ENCODE results near the gene C10orf120. TPM values are rescaled to one million over a fixed set of nuclear protein-coding genes. Genes with fewer than 3 reads are reported as not detected.

Gene C10orf120
- not detected for polyA plus RNA-seq (2013)

DNA sequence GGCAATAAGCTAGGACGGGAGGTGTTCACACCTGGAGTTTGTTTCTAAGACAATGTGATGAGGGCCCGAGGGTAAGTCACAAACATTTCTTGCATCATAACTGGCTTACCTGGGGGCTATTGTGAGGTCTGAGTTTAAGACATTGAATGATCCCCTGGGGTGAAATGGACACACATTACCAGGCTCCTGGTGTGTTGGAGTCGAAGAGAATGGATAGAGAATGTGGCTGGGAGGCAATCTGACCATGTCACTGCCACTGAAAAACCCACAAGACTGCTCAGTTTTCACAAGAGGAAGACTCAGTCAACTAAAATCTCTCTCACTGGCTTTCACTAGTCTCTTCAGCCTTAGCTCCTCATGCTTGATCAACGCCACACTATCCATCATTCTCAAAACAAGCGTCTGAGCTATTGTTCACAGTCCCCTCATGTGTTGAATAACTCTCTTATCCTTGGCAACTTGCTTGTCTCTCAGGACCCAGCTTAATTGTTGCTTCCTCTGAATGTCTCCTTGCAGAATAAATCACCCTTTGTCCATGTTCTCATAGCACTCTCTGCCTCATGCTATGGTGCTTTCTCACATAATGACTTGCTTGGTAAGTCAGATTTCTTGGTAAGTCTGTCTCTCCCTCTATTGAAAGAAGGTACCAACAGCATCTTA, at the start of gene C10orf120:
Gene C10orf120 (minus strand): TSS at position 51 of the 660 bp plus-strand sequence. CDS start 56 bp downstream, outside the sequence.
- H3K4me1 ChIP-seq (ENCODE audit: control extremely low read depth in 1 of 4, control insufficient read depth in 4 of 4, insufficient read depth in 4 of 4, low read length in 3 of 4) = no peaks in the 10 kb centered on the region
- no peaks in the 10 kb centered on the region for H3K36me3 ChIP-seq (ENCODE audit: control insufficient read depth in 4 of 4, insufficient read depth in 4 of 4, low read length in 3 of 4)
- no peaks in the 10 kb centered on the region for H3K9me3 ChIP-seq (ENCODE audit: control extremely low read depth in 1 of 5, control insufficient read depth in 4 of 5, insufficient read depth in 2 of 5, low read depth in 1 of 5, low read length in 4 of 5)
- H3K27ac ChIP-seq (ENCODE audit: insufficient read depth in 1 of 2, low read depth in 1 of 2, low read length in 2 of 2, poor library complexity in 1 of 2, severe bottlenecking in 2 of 2) = no peak within 1 kb of the TSS
- 80% methylated on average over 4 of the region's 5 CpGs for WGBS (ENCODE audit: insufficient coverage)
- no peak for DNase-seq
- ChIA-PET POLR2A (no interaction called here), CTCF (no interaction called here)
- no peak within 1 kb of the TSS for H3K4me3 ChIP-seq (ENCODE audit: control insufficient read depth in 1 of 7, extremely low read depth in 1 of 7, insufficient read depth in 4 of 7, low read depth in 2 of 7, low read length in 6 of 7)
- peaks cover 0 to 15% (median 2%) of the 10 kb centered on the region in 5 experiments for H3K27me3 ChIP-seq (replicated peaks in 2 of 5; ENCODE audit: control insufficient read depth in 4 of 5, insufficient read depth in 5 of 5, low read length in 4 of 5)

DNA sequence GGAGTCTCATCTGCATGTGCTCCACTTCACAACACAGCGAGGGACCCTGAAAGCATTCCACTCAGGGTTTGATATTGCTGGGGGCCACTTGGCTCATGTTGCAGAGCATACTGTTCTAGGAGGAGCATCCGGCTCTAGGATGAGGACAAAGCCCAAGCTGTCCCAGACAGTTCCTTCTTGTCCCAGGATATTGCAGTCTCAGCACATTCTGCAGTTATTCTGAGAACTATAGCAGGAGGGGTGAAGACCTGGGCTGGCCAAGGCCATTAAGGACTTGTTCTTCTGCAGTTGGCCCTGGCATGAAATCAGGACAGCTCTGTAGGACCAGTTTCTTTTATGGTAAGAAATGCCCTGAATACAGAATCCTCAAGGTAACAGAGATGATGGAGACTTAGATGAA, 48.9 kb upstream of the C10orf120 start:
- Histone ChIP-seq H3K36me3 (ENCODE audit: control insufficient read depth in 4 of 4, insufficient read depth in 4 of 4, low read length in 3 of 4) (no peaks in the 10 kb centered on the region), H3K9me3 (ENCODE audit: control extremely low read depth in 1 of 5, control insufficient read depth in 4 of 5, insufficient read depth in 2 of 5, low read depth in 1 of 5, low read length in 4 of 5) (no peaks in the 10 kb centered on the region), H3K27me3 (replicated peaks in 2 of 5; ENCODE audit: control insufficient read depth in 4 of 5, insufficient read depth in 5 of 5, low read length in 4 of 5) (peaks cover 0 to 3% (median 0%) of the 10 kb centered on the region in 5 experiments), H3K4me3 (ENCODE audit: control insufficient read depth in 1 of 7, extremely low read depth in 1 of 7, insufficient read depth in 4 of 7, low read depth in 2 of 7, low read length in 6 of 7) (no peak overlapping the region), H3K4me1 (ENCODE audit: control extremely low read depth in 1 of 4, control insufficient read depth in 4 of 4, insufficient read depth in 4 of 4, low read length in 3 of 4) (no peaks in the 10 kb centered on the region), H3K27ac (ENCODE audit: insufficient read depth in 1 of 2, low read depth in 1 of 2, low read length in 2 of 2, poor library complexity in 1 of 2, severe bottlenecking in 2 of 2) (no peak overlapping the region)
- POLR2A ChIA-PET = no interaction called here
- 95% methylated on average over 2 of the region's 2 CpGs for WGBS (ENCODE audit: insufficient coverage)
- CTCF ChIA-PET = no interaction called here
- no peak for DNase-seq

GRCh38 chr10:122746408-122746807, 46.8 kb upstream of the C10orf120 start:
- no peak for DNase-seq
- H3K27ac ChIP-seq (ENCODE audit: insufficient read depth in 1 of 2, low read depth in 1 of 2, low read length in 2 of 2, poor library complexity in 1 of 2, severe bottlenecking in 2 of 2) = no peak overlapping the region
- ChIA-PET CTCF (no interaction called here), POLR2A (no interaction called here)
- peaks cover 0 to 5% (median 0%) of the 10 kb centered on the region in 5 experiments for H3K27me3 ChIP-seq (replicated peaks in 2 of 5; ENCODE audit: control insufficient read depth in 4 of 5, insufficient read depth in 5 of 5, low read length in 4 of 5)
- no peaks in the 10 kb centered on the region for H3K36me3 ChIP-seq (ENCODE audit: control insufficient read depth in 4 of 4, insufficient read depth in 4 of 4, low read length in 3 of 4)
- no peaks in the 10 kb centered on the region for H3K4me1 ChIP-seq (ENCODE audit: control extremely low read depth in 1 of 4, control insufficient read depth in 4 of 4, insufficient read depth in 4 of 4, low read length in 3 of 4)
- WGBS (ENCODE audit: insufficient coverage) = 60% methylated on average over 4 of the region's 6 CpGs
- no peak overlapping the region for H3K4me3 ChIP-seq (ENCODE audit: control insufficient read depth in 1 of 7, extremely low read depth in 1 of 7, insufficient read depth in 4 of 7, low read depth in 2 of 7, low read length in 6 of 7)
- H3K9me3 ChIP-seq (ENCODE audit: control extremely low read depth in 1 of 5, control insufficient read depth in 4 of 5, insufficient read depth in 2 of 5, low read depth in 1 of 5, low read length in 4 of 5) = no peaks in the 10 kb centered on the region

GRCh38 chr10:122744257-122744656, 44.6 kb upstream of the C10orf120 start:
- WGBS (ENCODE audit: insufficient coverage) = 70% methylated on average over 2 of the region's 2 CpGs
- H3K27ac ChIP-seq (ENCODE audit: insufficient read depth in 1 of 2, low read depth in 1 of 2, low read length in 2 of 2, poor library complexity in 1 of 2, severe bottlenecking in 2 of 2) = no peak overlapping the region
- CTCF ChIA-PET = no interaction called here

GRCh38 chr10:122740640-122741039, 41.0 kb upstream of the C10orf120 start:
- Histone ChIP-seq H3K4me3 (ENCODE audit: control insufficient read depth in 1 of 7, extremely low read depth in 1 of 7, insufficient read depth in 4 of 7, low read depth in 2 of 7, low read length in 6 of 7) (no peak overlapping the region), H3K36me3 (ENCODE audit: control insufficient read depth in 4 of 4, insufficient read depth in 4 of 4, low read length in 3 of 4) (no peaks in the 10 kb centered on the region), H3K9me3 (ENCODE audit: control extremely low read depth in 1 of 5, control insufficient read depth in 4 of 5, insufficient read depth in 2 of 5, low read depth in 1 of 5, low read length in 4 of 5) (no peaks in the 10 kb centered on the region), H3K27ac (ENCODE audit: insufficient read depth in 1 of 2, low read depth in 1 of 2, low read length in 2 of 2, poor library complexity in 1 of 2, severe bottlenecking in 2 of 2) (no peak overlapping the region), H3K27me3 (replicated peaks in 2 of 5; ENCODE audit: control insufficient read depth in 4 of 5, insufficient read depth in 5 of 5, low read length in 4 of 5) (peaks cover 0 to 7% (median 2%) of the 10 kb centered on the region in 5 experiments), H3K4me1 (ENCODE audit: control extremely low read depth in 1 of 4, control insufficient read depth in 4 of 4, insufficient read depth in 4 of 4, low read length in 3 of 4) (no peaks in the 10 kb centered on the region)
- 86% methylated on average over 1 of the region's 2 CpGs for WGBS (ENCODE audit: insufficient coverage)
- POLR2A ChIA-PET = no interaction called here
- DNase-seq = no peak
- CTCF ChIA-PET = no interaction called here

More at GRCh38 chr10:122744257-122744656, 44.6 kb upstream of the C10orf120 start:
- POLR2A ChIA-PET = no interaction called here
- Histone ChIP-seq H3K36me3 (ENCODE audit: control insufficient read depth in 4 of 4, insufficient read depth in 4 of 4, low read length in 3 of 4) (no peaks in the 10 kb centered on the region), H3K27me3 (replicated peaks in 2 of 5; ENCODE audit: control insufficient read depth in 4 of 5, insufficient read depth in 5 of 5, low read length in 4 of 5) (peaks cover 0 to 7% (median 2%) of the 10 kb centered on the region in 5 experiments), H3K4me3 (ENCODE audit: control insufficient read depth in 1 of 7, extremely low read depth in 1 of 7, insufficient read depth in 4 of 7, low read depth in 2 of 7, low read length in 6 of 7) (no peak overlapping the region), H3K9me3 (ENCODE audit: control extremely low read depth in 1 of 5, control insufficient read depth in 4 of 5, insufficient read depth in 2 of 5, low read depth in 1 of 5, low read length in 4 of 5) (no peaks in the 10 kb centered on the region), H3K4me1 (ENCODE audit: control extremely low read depth in 1 of 4, control insufficient read depth in 4 of 4, insufficient read depth in 4 of 4, low read length in 3 of 4) (no peaks in the 10 kb centered on the region)
- DNase-seq = no peak

DNA sequence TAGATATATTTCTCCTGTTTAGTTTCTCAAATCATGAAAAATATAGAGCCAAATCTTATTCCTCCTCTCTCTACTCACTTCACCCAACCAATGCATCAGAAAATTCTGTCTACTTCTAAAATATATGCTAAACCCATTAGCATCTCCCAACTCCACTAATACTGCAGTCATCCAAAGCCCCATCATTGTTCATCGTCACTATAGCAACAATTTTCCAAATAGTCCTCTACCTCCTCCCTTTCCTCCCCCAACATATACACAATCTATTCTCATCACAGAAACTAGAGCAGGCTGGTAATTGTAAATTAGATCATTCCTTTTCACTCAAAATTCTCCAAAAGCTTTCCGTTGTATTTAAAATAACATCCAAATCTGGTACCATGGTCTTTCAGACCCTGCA, 38.4 kb upstream of the C10orf120 start:
- H3K4me3 ChIP-seq (ENCODE audit: control insufficient read depth in 1 of 7, extremely low read depth in 1 of 7, insufficient read depth in 4 of 7, low read depth in 2 of 7, low read length in 6 of 7) = no peak overlapping the region
- H3K4me1 ChIP-seq (ENCODE audit: control extremely low read depth in 1 of 4, control insufficient read depth in 4 of 4, insufficient read depth in 4 of 4, low read length in 3 of 4) = no peaks in the 10 kb centered on the region
- no peak overlapping the region for H3K27ac ChIP-seq (ENCODE audit: insufficient read depth in 1 of 2, low read depth in 1 of 2, low read length in 2 of 2, poor library complexity in 1 of 2, severe bottlenecking in 2 of 2)
- WGBS (ENCODE audit: insufficient coverage) = 100% methylated on average over 2 of the region's 2 CpGs
- H3K27me3 ChIP-seq (replicated peaks in 2 of 5; ENCODE audit: control insufficient read depth in 4 of 5, insufficient read depth in 5 of 5, low read length in 4 of 5) = peaks cover 0 to 13% (median 6%) of the 10 kb centered on the region in 5 experiments
- POLR2A ChIA-PET = interaction anchor here (0.6 kb wide), 1 partner anchor 305 kb away, joined by 3 read pairs; no protein-coding TSS in a partner anchor
- H3K9me3 ChIP-seq (ENCODE audit: control extremely low read depth in 1 of 5, control insufficient read depth in 4 of 5, insufficient read depth in 2 of 5, low read depth in 1 of 5, low read length in 4 of 5) = no peaks in the 10 kb centered on the region
- no peak for DNase-seq
- H3K36me3 ChIP-seq (ENCODE audit: control insufficient read depth in 4 of 4, insufficient read depth in 4 of 4, low read length in 3 of 4) = no peaks in the 10 kb centered on the region
- CTCF ChIA-PET = no interaction called here

DNA sequence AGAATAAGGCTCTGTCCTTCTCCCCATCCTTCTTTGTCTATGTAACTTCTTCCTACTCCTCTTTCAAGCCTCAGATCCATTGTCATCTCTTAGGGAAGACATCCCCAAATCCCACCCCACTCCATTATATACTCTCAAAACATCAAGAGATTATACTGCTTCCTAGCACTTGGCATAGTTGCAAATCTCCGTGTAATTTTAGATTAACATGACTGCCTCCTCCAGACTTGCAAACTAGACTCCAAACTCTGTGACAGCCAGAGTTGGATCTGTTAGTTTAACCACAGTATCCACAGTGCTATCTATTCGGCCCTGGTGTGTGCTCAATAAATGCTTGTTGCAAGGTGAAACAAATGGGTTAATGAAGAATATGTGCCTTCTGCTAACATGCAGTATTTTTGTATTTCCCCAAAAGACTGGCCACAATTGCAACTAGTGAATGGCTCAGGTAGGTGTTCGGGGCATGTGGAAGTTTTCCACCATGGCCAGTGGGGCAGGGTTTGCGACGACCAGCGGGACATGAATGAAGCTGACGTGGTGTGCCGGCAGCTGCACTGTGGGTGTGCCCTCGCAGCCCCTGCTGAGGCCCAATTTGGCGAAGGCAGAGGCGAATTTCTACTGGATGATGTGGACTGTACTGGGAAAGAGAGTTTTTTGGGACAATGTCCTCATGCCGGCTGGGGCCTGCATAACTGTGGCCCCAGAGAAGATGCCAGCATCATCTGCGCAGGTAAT, 34.5 kb upstream of the C10orf120 start:
- Histone ChIP-seq H3K36me3 (ENCODE audit: control insufficient read depth in 4 of 4, insufficient read depth in 4 of 4, low read length in 3 of 4) (no peaks in the 10 kb centered on the region), H3K9me3 (ENCODE audit: control extremely low read depth in 1 of 5, control insufficient read depth in 4 of 5, insufficient read depth in 2 of 5, low read depth in 1 of 5, low read length in 4 of 5) (no peaks in the 10 kb centered on the region), H3K27ac (ENCODE audit: insufficient read depth in 1 of 2, low read depth in 1 of 2, low read length in 2 of 2, poor library complexity in 1 of 2, severe bottlenecking in 2 of 2) (no peak overlapping the region), H3K4me1 (ENCODE audit: control extremely low read depth in 1 of 4, control insufficient read depth in 4 of 4, insufficient read depth in 4 of 4, low read length in 3 of 4) (peaks cover 0 to 3% (median 0%) of the 10 kb centered on the region in 4 experiments), H3K4me3 (ENCODE audit: control insufficient read depth in 1 of 7, extremely low read depth in 1 of 7, insufficient read depth in 4 of 7, low read depth in 2 of 7, low read length in 6 of 7) (no peak overlapping the region), H3K27me3 (replicated peaks in 2 of 5; ENCODE audit: control insufficient read depth in 4 of 5, insufficient read depth in 5 of 5, low read length in 4 of 5) (peaks cover 2 to 15% (median 4%) of the 10 kb centered on the region in 5 experiments)
- POLR2A ChIA-PET = no interaction called here
- CTCF ChIA-PET = interaction anchor here (0.6 kb wide), 1 partner anchor 579 kb away, joined by 3 read pairs; no protein-coding TSS in a partner anchor
- DNase-seq = no peak
- 98% methylated on average over 11 of the region's 13 CpGs for WGBS (ENCODE audit: insufficient coverage)
